Fibroblast of lung (primary cell): ENCODE data around the gene APOL2.

Experiments used
- CTCF ChIP-seq, 2 donors: IDR thresholded peaks in 1 of 2; conservative IDR thresholded peaks in 1 of 2; 1 replicate in 1 of 2; 2 replicates in 1 of 2; pipeline ENCODE4 v1.5.1; 2011 to 2012; ENCODE audit warnings: low read length in 2 of 2, control low read depth in 1 of 2, inconsistent platforms in 1 of 2, low read depth in 1 of 2, mild to moderate bottlenecking in 1 of 2
- EZH2 ChIP-seq: IDR thresholded peaks from 2 replicates; pipeline ENCODE4 v1.5.1; 2012; ENCODE audit warnings: low read length, control low read depth, mild to moderate bottlenecking; ENCODE audit errors: missing control alignments

GRCh38 chr22:36191106-36191836 lies 48.1 kb downstream of the APOL2 start:
- TF ChIP-seq CTCF (conservative IDR thresholded peaks at IDR 0.05 in 1 of 2, IDR thresholded peaks at IDR 0.05 in 1 of 2; ENCODE audit: low read depth in 1 of 2, low read length in 2 of 2) = no peak
- no peak for TF ChIP-seq EZH2
